Naive thymus-derived CD4-positive, alpha-beta T cell (primary cell): ENCODE data around the gene EXOSC6. TPM values are rescaled to one million over a fixed set of nuclear protein-coding genes. Genes with fewer than 3 reads are reported as not detected.
"Not testable (repeated sequence)": the region's sequence is repeated elsewhere in the genome, so short reads cannot be mapped to it uniquely, and the experiment has no call there.

Experiments
- ATAC-seq: fragments of 150-1000 bp; cut with Tn5 transposase; 2 replicates; pipeline ENCODE4 v1.10.0; 2021; ENCODE audit warnings: mild to moderate bottlenecking, moderate library complexity
- CTCF ChIA-PET: fragments of 350-600 bp; sonication (Branson Sonifier 250); formaldehyde crosslinking; loops from one replicate; lab custom pipeline; 2021; ENCODE audit warnings: antibody characterized with exemption; lab: Charles Lee
- POLR2A ChIA-PET: fragments of 350-600 bp; sonication (Branson Sonifier 250); formaldehyde crosslinking; loops from one replicate; lab custom pipeline; 2021; ENCODE audit warnings: antibody characterized with exemption, inconsistent platforms; lab: Charles Lee
- DNase-seq, 9 donors: peaks; one replicate each; pipeline versions ENCODE4 v3.0.0 to v3.0.0-alpha.2; 2020 to 2022; ENCODE audit warnings: mixed read lengths in 1 of 9
- H3K27ac ChIP-seq: one replicate; pipeline ENCODE4 v1.7.0; 2013; ENCODE audit warnings: mild to moderate bottlenecking, low read depth, low read length, moderate library complexity
- H3K27me3 ChIP-seq, 2 donors: one replicate each; pipeline ENCODE4 v1.7.0; 2013; ENCODE audit warnings: low read length in 2 of 2, mild to moderate bottlenecking in 2 of 2, moderate library complexity in 2 of 2; ENCODE audit not compliant: control insufficient read depth in 2 of 2, insufficient read depth in 2 of 2
- H3K36me3 ChIP-seq, 3 experiments: 1 replicate in 2 of 3; 2 replicates in 1 of 3; pipeline ENCODE4 v1.7.0; 2013; ENCODE audit warnings: low read length in 3 of 3, mild to moderate bottlenecking in 3 of 3, moderate library complexity in 1 of 3; ENCODE audit not compliant: insufficient read depth in 3 of 3, control insufficient read depth in 2 of 3
- H3K4me1 ChIP-seq, 2 donors: one replicate each; pipeline ENCODE4 v1.7.0; 2013; ENCODE audit warnings: low read length in 2 of 2, mild to moderate bottlenecking in 2 of 2, moderate library complexity in 1 of 2; ENCODE audit not compliant: control insufficient read depth in 2 of 2, insufficient read depth in 2 of 2
- H3K4me3 ChIP-seq: 2 replicates; pipeline ENCODE4 v1.7.0; 2013; ENCODE audit warnings: mild to moderate bottlenecking, low read length
- H3K9me3 ChIP-seq, 3 experiments: 1 replicate in 2 of 3; 2 replicates in 1 of 3; pipeline ENCODE4 v1.7.0; 2013; ENCODE audit warnings: low read length in 3 of 3; ENCODE audit not compliant: control insufficient read depth in 2 of 3
- H3K27ac Mint-ChIP-seq, 9 donors: one replicate each; pipeline ENCODE4 v1.8.0; 2020 to 2022; ENCODE audit warnings: mixed read lengths in 9 of 9, mild to moderate bottlenecking in 8 of 9, moderate library complexity in 5 of 9, inconsistent platforms in 2 of 9
- H3K27me3 Mint-ChIP-seq, 5 donors: one replicate each; pipeline ENCODE4 v1.8.0; 2021 to 2022; ENCODE audit warnings: mixed read lengths in 5 of 5, mild to moderate bottlenecking in 1 of 5
- H3K36me3 Mint-ChIP-seq, 5 donors: one replicate each; pipeline ENCODE4 v1.8.0; 2020 to 2022; ENCODE audit warnings: mixed read lengths in 5 of 5, mild to moderate bottlenecking in 3 of 5, inconsistent platforms in 1 of 5
- H3K4me1 Mint-ChIP-seq, 7 donors: one replicate each; pipeline ENCODE4 v1.8.0; 2020 to 2022; ENCODE audit warnings: mixed read lengths in 7 of 7, mild to moderate bottlenecking in 3 of 7, inconsistent platforms in 1 of 7
- H3K4me3 Mint-ChIP-seq, 10 donors: one replicate each; pipeline ENCODE4 v1.8.0; 2020 to 2022; ENCODE audit warnings: mild to moderate bottlenecking in 10 of 10, mixed read lengths in 10 of 10, moderate library complexity in 6 of 10, inconsistent platforms in 2 of 10
- H3K9me3 Mint-ChIP-seq, 11 donors: one replicate each; pipeline ENCODE4 v1.8.0; 2020 to 2022; ENCODE audit warnings: mixed read lengths in 11 of 11, mild to moderate bottlenecking in 4 of 11, inconsistent platforms in 1 of 11, moderate library complexity in 1 of 11
- intact Hi-C, 2 donors: fragments of 100-400 bp; cut with micrococcal nuclease; formaldehyde crosslinking; loops; one replicate each; pipeline ENCODE4 v1.15.1; 2023
- polyA plus RNA-seq, 2 donors: library from polyadenylated mRNA; unstranded; fragments of 300-500 nt; fragmentation: Illumina TruSeq; gene quantifications; one replicate each; pipeline ENCODE4 v1.2.3, GENCODE V29; 2021
- total RNA-seq, 6 experiments: library from RNA in 5 of 6; stranded (reverse) in 5 of 6; gene quantifications; 1 replicate in 5 of 6; 2 replicates in 1 of 6; pipeline ENCODE4 v1.2.3 and lab custom pipeline; 2021 to 2026

Gene EXOSC6
- total and polyA plus RNA-seq, 7 experiments from 2014 or later: 7.9 to 45.9 (median 28.7) TPM

DNA sequence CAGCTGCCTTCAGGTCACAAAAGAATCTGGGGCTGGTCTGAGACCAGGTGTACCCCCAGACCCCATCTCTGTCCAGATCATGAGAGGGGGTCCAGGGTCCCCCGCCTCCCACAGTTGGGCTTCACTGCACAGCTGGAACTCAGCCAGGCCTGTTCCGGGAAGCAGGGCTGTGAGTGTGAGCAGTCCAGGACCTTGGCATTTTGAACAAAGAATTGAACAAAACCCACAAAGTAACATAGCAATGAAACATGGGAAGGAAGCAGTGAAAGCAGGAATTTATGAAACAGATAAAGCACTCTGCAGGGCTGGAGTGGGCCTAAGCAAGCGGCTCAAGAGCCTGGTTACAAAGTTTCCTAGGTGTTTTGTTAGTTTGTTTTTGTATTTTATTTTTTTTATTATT, 53.1 kb downstream of the EXOSC6 start:
- ATAC-seq, H3K9me3 Mint-ChIP-seq, POLR2A ChIA-PET, intact Hi-C loops, H3K36me3 Mint-ChIP-seq, H3K4me1 Mint-ChIP-seq, DNase-seq, CTCF ChIA-PET, H3K27me3 ChIP-seq, H3K27ac ChIP-seq, H3K36me3 ChIP-seq, H3K27me3 Mint-ChIP-seq, H3K4me1 ChIP-seq, H3K9me3 ChIP-seq, H3K4me3 Mint-ChIP-seq, H3K27ac Mint-ChIP-seq, H3K4me3 ChIP-seq: not testable (repeated sequence)

DNA sequence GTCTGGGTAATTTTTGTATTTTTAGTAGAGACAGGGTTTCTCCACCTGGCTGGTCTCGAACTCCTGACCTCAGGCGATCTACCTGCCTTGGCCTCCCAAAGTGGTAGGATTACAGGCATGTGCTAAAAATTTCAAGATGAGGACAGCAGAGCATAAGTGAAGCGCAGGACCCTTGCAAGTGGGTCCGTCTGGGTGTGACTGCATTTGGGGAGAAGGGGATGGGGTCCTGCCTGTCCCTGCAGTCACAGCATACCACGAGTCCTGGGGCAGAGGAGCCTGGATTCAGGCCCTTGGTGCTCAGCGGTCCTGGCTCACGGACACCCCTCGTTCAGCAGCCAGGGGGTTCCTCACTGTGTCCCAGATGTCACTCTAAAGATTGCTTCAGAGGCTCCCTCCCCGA, 53.5 kb downstream of the EXOSC6 start:
- H3K27ac Mint-ChIP-seq, CTCF ChIA-PET, DNase-seq, H3K9me3 ChIP-seq, intact Hi-C loops, H3K4me1 Mint-ChIP-seq, H3K4me1 ChIP-seq, H3K27me3 Mint-ChIP-seq, H3K27ac ChIP-seq, POLR2A ChIA-PET, H3K4me3 Mint-ChIP-seq, H3K36me3 Mint-ChIP-seq, H3K27me3 ChIP-seq, H3K4me3 ChIP-seq, ATAC-seq, H3K9me3 Mint-ChIP-seq, H3K36me3 ChIP-seq: not testable (repeated sequence)

DNA sequence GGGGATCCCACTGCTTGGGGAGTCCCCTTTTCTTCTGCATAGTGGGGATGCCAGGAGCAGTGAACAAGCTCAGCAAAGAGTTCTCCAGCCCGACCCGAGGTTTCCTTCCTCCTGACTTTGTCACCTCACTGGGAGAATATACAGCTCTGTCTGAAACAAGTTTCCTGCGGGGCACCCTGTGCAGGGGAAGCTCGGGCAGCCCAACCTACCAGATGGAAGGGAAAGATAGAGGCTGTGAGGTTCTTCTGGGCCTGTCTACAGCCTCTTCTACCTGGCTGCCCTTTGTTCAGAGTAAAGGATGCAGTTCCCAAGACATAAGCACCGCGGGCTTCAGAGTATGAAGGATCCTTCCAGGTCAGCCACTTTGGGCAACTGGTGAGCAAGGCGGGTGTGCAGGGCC, 54.1 kb downstream of the EXOSC6 start:
- POLR2A ChIA-PET, H3K4me1 ChIP-seq, H3K27ac Mint-ChIP-seq, H3K9me3 Mint-ChIP-seq, H3K27me3 Mint-ChIP-seq, DNase-seq, H3K9me3 ChIP-seq, CTCF ChIA-PET, H3K36me3 ChIP-seq, H3K4me3 ChIP-seq, H3K4me1 Mint-ChIP-seq, H3K4me3 Mint-ChIP-seq, intact Hi-C loops, H3K36me3 Mint-ChIP-seq, H3K27me3 ChIP-seq, H3K27ac ChIP-seq: not testable (repeated sequence)
- ATAC-seq: peak; percentile 14

Other genes with a start within 250 kb of the EXOSC6 start
- gene PDPR, start 137.6 kb downstream of the EXOSC6 start, total RNA-seq: 10 to 100 TPM; 35.0 to 42.8 (median 37.9) TPM
- gene PDPR, start 137.6 kb downstream of the EXOSC6 start, polyA plus RNA-seq: 10 to 100 TPM in 1 of 2 donors, 1 to 10 TPM in 1; 6.0 to 12.7 TPM
- 1 to 10 TPM in 3 of 5 experiments, under 1 TPM in 1, not detected in 1; 0.89 to 2.0 (median 1.2) TPM for gene CLEC18C, start 78.2 kb downstream of the EXOSC6 start, total RNA-seq
- not detected for gene CLEC18C, start 78.2 kb downstream of the EXOSC6 start, polyA plus RNA-seq
- 10 to 100 TPM; 24.2 to 96.7 (median 94.0) TPM for gene AARS1, start 37.6 kb upstream of the EXOSC6 start, total RNA-seq
- gene AARS1, start 37.6 kb upstream of the EXOSC6 start, polyA plus RNA-seq: 10 to 100 TPM; 39.5 to 60.3 TPM
- gene DDX19B, start 47.2 kb upstream of the EXOSC6 start, total RNA-seq: 10 to 100 TPM; 23.6 to 29.9 (median 27.8) TPM
- gene DDX19B, start 47.2 kb upstream of the EXOSC6 start, polyA plus RNA-seq: 10 to 100 TPM; 48.4 to 60.5 TPM
- gene DDX19A, start 95.0 kb upstream of the EXOSC6 start, total RNA-seq: 10 to 100 TPM; 40.2 to 57.9 (median 47.1) TPM
- gene DDX19A, start 95.0 kb upstream of the EXOSC6 start, polyA plus RNA-seq: 10 to 100 TPM; 37.4 to 65.0 TPM
- 10 to 100 TPM; 16.6 to 35.9 (median 30.4) TPM for gene ST3GAL2, start 187.2 kb upstream of the EXOSC6 start, total RNA-seq
- 10 to 100 TPM; 11.3 to 22.5 TPM for gene ST3GAL2, start 187.2 kb upstream of the EXOSC6 start, polyA plus RNA-seq
- gene FCSK, start 202.7 kb upstream of the EXOSC6 start, total RNA-seq: 10 to 100 TPM; 23.7 to 45.2 (median 36.7) TPM
- 10 to 100 TPM in 1 of 2 donors, 1 to 10 TPM in 1; 7.5 to 10.3 TPM for gene FCSK, start 202.7 kb upstream of the EXOSC6 start, polyA plus RNA-seq